H9 (cell line): ENCODE measurements around the gene UBALD2. TPM values are rescaled to one million over a fixed set of nuclear protein-coding genes. Genes with fewer than 3 reads are reported as not detected.

ENCODE experiments used
- DNase-seq: peaks from one replicate; pipeline ENCODE4 v3.0.0-alpha.2; 2017
- H2AFZ ChIP-seq: one replicate; pipeline ENCODE4 v1.6.1; 2013; ENCODE audit warnings: mild to moderate bottlenecking, low read length, control low read depth, moderate library complexity
- H2AK5ac ChIP-seq: 2 replicates; pipeline ENCODE4 v1.6.1; 2013; ENCODE audit warnings: low read length, control low read depth, mixed read lengths; ENCODE audit not compliant: insufficient read length
- H2BK120ac ChIP-seq: one replicate; pipeline ENCODE4 v1.6.1; 2013; ENCODE audit warnings: low read depth, mild to moderate bottlenecking, low read length, control low read depth, inconsistent platforms; ENCODE audit not compliant: poor library complexity, severe bottlenecking
- H2BK12ac ChIP-seq: 2 replicates; pipeline ENCODE4 v1.6.1; 2013; ENCODE audit warnings: low read length, control low read depth, mixed read lengths, low read depth; ENCODE audit not compliant: insufficient read length
- H2BK15ac ChIP-seq: 2 replicates; pipeline ENCODE4 v1.6.1; 2013; ENCODE audit warnings: low read depth, low read length, control low read depth
- H2BK20ac ChIP-seq: one replicate; pipeline ENCODE4 v1.6.1; 2013; ENCODE audit warnings: low read depth, mild to moderate bottlenecking, low read length, control low read depth, inconsistent platforms; ENCODE audit not compliant: poor library complexity, severe bottlenecking
- H2BK5ac ChIP-seq: 2 replicates; pipeline ENCODE4 v1.6.1; 2013; ENCODE audit warnings: low read length, control low read depth, mixed read lengths; ENCODE audit not compliant: insufficient read length
- H3K14ac ChIP-seq: 2 replicates; pipeline ENCODE4 v1.6.1; 2013; ENCODE audit warnings: low read length, control low read depth; ENCODE audit not compliant: insufficient read depth
- H3K18ac ChIP-seq: 2 replicates; pipeline ENCODE4 v1.6.1; 2013; ENCODE audit warnings: low read depth, mild to moderate bottlenecking, mixed read lengths, low read length, control low read depth; ENCODE audit not compliant: insufficient read length
- H3K23ac ChIP-seq: 2 replicates; pipeline ENCODE4 v1.6.1; 2013; ENCODE audit warnings: low read length, control low read depth, mixed read lengths, low read depth; ENCODE audit not compliant: insufficient read length
- H3K23me2 ChIP-seq: 2 replicates; pipeline ENCODE4 v1.6.1; 2013; ENCODE audit warnings: low read depth, mild to moderate bottlenecking, mixed read lengths, low read length, control low read depth; ENCODE audit not compliant: insufficient read length, poor library complexity, severe bottlenecking
- H3K27ac ChIP-seq: 2 replicates; pipeline ENCODE4 v1.5.1; 2013; ENCODE audit warnings: low read length, control low read depth, mixed read lengths, low read depth; ENCODE audit not compliant: insufficient read length
- H3K27me3 ChIP-seq: 2 replicates; pipeline ENCODE4 v1.6.1; 2013; ENCODE audit warnings: low read length, control low read depth, inconsistent platforms; ENCODE audit not compliant: insufficient read depth
- H3K4ac ChIP-seq: 2 replicates; pipeline ENCODE4 v1.6.1; 2013; ENCODE audit warnings: low read depth, mild to moderate bottlenecking, control low read depth, inconsistent platforms, low read length, moderate library complexity
- H3K4me1 ChIP-seq: 2 replicates; pipeline ENCODE4 v1.6.1; 2013; ENCODE audit warnings: low read length, control low read depth, inconsistent platforms; ENCODE audit not compliant: insufficient read depth
- H3K4me2 ChIP-seq: 2 replicates; pipeline ENCODE4 v1.6.1; 2013; ENCODE audit warnings: low read length, control low read depth, mixed read lengths; ENCODE audit not compliant: insufficient read length, insufficient read depth
- H3K56ac ChIP-seq: 2 replicates; pipeline ENCODE4 v1.6.1; 2013; ENCODE audit warnings: low read depth, mild to moderate bottlenecking, mixed read lengths, low read length, control low read depth; ENCODE audit not compliant: insufficient read length
- H3K79me1 ChIP-seq: 2 replicates; pipeline ENCODE4 v1.6.1; 2013; ENCODE audit warnings: low read depth, mild to moderate bottlenecking, moderate library complexity, low read length, control low read depth, inconsistent platforms; ENCODE audit not compliant: insufficient read depth, poor library complexity, severe bottlenecking
- H3K79me2 ChIP-seq: 2 replicates; pipeline ENCODE4 v1.6.1; 2013; ENCODE audit warnings: low read length, control low read depth, inconsistent platforms; ENCODE audit not compliant: insufficient read depth
- H3K9ac ChIP-seq: 2 replicates; pipeline ENCODE4 v1.6.1; 2013; ENCODE audit warnings: low read length, control low read depth, mixed read lengths; ENCODE audit not compliant: insufficient read length; ENCODE audit errors: extremely low read depth
- H3K9me3 ChIP-seq: one replicate; pipeline ENCODE4 v1.6.1; 2013; ENCODE audit warnings: low read depth, low read length, inconsistent platforms; ENCODE audit not compliant: control insufficient read depth
- H3T11ph ChIP-seq: one replicate; pipeline ENCODE4 v1.6.1; 2013; ENCODE audit warnings: mild to moderate bottlenecking, low read length, control low read depth, inconsistent platforms
- H4K20me1 ChIP-seq: one replicate; pipeline ENCODE4 v1.6.1; 2013; ENCODE audit not compliant: control insufficient read depth, insufficient read length, insufficient read depth
- H4K5ac ChIP-seq: 2 replicates; pipeline ENCODE4 v1.6.1; 2013; ENCODE audit warnings: low read depth, mild to moderate bottlenecking, mixed read lengths, low read length, control low read depth; ENCODE audit not compliant: insufficient read length
- H4K8ac ChIP-seq: replicated peaks from 2 replicates; pipeline ENCODE4 v1.6.1; 2013; ENCODE audit warnings: low read length, control low read depth, mixed read lengths, low read depth; ENCODE audit not compliant: insufficient read length
- H4K91ac ChIP-seq: 2 replicates; pipeline ENCODE4 v1.6.1; 2013; ENCODE audit warnings: low read depth, mild to moderate bottlenecking, moderate library complexity, mixed read lengths, low read length, control low read depth; ENCODE audit not compliant: insufficient read length
- H3K27ac Mint-ChIP-seq, 3 experiments: 2 replicates in 2 of 3; 3 replicates in 1 of 3; pipeline ENCODE4 v1.8.0; 2020 to 2021; ENCODE audit warnings: mixed read lengths in 3 of 3, mild to moderate bottlenecking in 1 of 3, moderate library complexity in 1 of 3
- H3K27me3 Mint-ChIP-seq: 2 replicates; pipeline ENCODE4 v1.8.0; 2021; ENCODE audit warnings: low read depth, mild to moderate bottlenecking, moderate library complexity, mixed read lengths
- H3K36me3 Mint-ChIP-seq, 3 experiments: 2 replicates in 2 of 3; 3 replicates in 1 of 3; pipeline ENCODE4 v1.8.0; 2020 to 2021; ENCODE audit warnings: low read depth in 3 of 3, mixed read lengths in 3 of 3; ENCODE audit not compliant: insufficient read depth in 1 of 3
- H3K4me1 Mint-ChIP-seq, 2 experiments: 2 replicates each; pipeline ENCODE4 v1.8.0; 2020; ENCODE audit warnings: mixed read lengths in 2 of 2
- H3K4me3 Mint-ChIP-seq, 2 experiments: 2 replicates in 1 of 2; 3 replicates in 1 of 2; pipeline ENCODE4 v1.8.0; 2020 to 2021; ENCODE audit warnings: mild to moderate bottlenecking in 2 of 2, mixed read lengths in 2 of 2, moderate library complexity in 1 of 2
- H3K9me3 Mint-ChIP-seq, 2 experiments: 2 replicates in 1 of 2; 3 replicates in 1 of 2; pipeline ENCODE4 v1.8.0; 2020; ENCODE audit warnings: mild to moderate bottlenecking in 2 of 2, mixed read lengths in 2 of 2, moderate library complexity in 1 of 2
- WGBS: extraction: QIAGEN DNeasy Blood & Tissue Kit; methylation state at CpG from one replicate; pipeline ENCODE4 v1.1.7; 2013; ENCODE audit warnings: missing lambda C conversion rate, low lambda C conversion rate, mixed read lengths; ENCODE audit not compliant: insufficient read length; ENCODE audit errors: extremely low coverage; 5-methylcytosine and 5-hydroxymethylcytosine counted together
- total RNA-seq: library from RNA; stranded (reverse); gene quantifications from 2 replicates; pipeline ENCODE4 v1.2.1, GENCODE V29; 2021
- TF ChIP-seq, protein P1 (sequence below): fragments of 200-600 bp; sonication (generic); conservative IDR thresholded peaks from 3 replicates; pipeline ENCODE4 v1.8.0; 2021; ENCODE audit warnings: antibody characterized with exemption, mild to moderate bottlenecking

Gene UBALD2
- total RNA-seq, 1 experiment from 2014 or later, result 25.8 TPM

DNA sequence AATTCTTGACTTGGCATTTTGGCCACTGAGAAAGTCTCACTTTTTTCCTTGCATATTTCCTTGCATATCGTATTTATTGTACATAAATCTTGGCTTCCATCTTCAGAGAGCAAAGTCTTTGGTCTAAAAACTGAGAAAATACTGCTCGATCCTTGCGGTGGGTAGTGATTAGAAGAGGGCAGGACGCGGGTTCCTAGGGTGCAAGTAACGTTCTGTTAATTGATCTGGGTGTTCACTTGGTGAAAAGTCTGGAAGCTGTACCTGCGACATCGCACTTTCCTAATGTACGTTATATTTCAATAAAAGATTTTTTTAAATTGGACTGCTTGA is 758 bp upstream of the UBALD2 start:
- Histone ChIP-seq H4K91ac (no peak overlapping the region), H3K4ac (no peak overlapping the region), H3K79me1 (peaks cover 7% of the 10 kb centered on the region), H3K9ac (no peak overlapping the region), H3K27me3 (no peaks in the 10 kb centered on the region), H3K23me2 (peaks cover 4% of the 10 kb centered on the region), H3K4me2 (peak overlapping the region; percentile 35), H2BK12ac (no peak overlapping the region), H3K14ac (no peak overlapping the region), H2BK120ac (no peak overlapping the region), H2BK5ac (no peak overlapping the region), H2BK20ac (no peak overlapping the region), H4K20me1 (no peaks in the 10 kb centered on the region), H3K4me1 (peaks cover 5% of the 10 kb centered on the region), H4K5ac (no peak overlapping the region), H3K79me2 (peaks cover 2% of the 10 kb centered on the region; the same call in 1 of the 2 replicates), H2BK15ac (no peak overlapping the region), H3K23ac (no peak overlapping the region), H3K18ac (no peak overlapping the region), H3K9me3 (no peaks in the 10 kb centered on the region), H3K27ac (no peak overlapping the region), H2AFZ (no peak overlapping the region), H2AK5ac (no peak overlapping the region), H3K56ac (no peak overlapping the region), H4K8ac (no peak overlapping the region), H3T11ph (no peak overlapping the region)
- Mint-ChIP-seq H3K27ac (peak overlapping the region in 1 of 3 experiments; percentile 76; a peak in 4 of 7 replicates), H3K36me3 (peaks cover 2 to 9% (median 8%) of the 10 kb centered on the region in 3 experiments; a peak in 5 of 7 replicates), H3K4me3 (peak overlapping the region; percentile 62 to 72; a peak in 3 of 5 replicates), H3K9me3 (no peaks in the 10 kb centered on the region), H3K4me1 (peaks cover 32 to 47% of the 10 kb centered on the region in 2 experiments), H3K27me3 (no peaks in the 10 kb centered on the region)
- TF ChIP-seq, protein P1, sequence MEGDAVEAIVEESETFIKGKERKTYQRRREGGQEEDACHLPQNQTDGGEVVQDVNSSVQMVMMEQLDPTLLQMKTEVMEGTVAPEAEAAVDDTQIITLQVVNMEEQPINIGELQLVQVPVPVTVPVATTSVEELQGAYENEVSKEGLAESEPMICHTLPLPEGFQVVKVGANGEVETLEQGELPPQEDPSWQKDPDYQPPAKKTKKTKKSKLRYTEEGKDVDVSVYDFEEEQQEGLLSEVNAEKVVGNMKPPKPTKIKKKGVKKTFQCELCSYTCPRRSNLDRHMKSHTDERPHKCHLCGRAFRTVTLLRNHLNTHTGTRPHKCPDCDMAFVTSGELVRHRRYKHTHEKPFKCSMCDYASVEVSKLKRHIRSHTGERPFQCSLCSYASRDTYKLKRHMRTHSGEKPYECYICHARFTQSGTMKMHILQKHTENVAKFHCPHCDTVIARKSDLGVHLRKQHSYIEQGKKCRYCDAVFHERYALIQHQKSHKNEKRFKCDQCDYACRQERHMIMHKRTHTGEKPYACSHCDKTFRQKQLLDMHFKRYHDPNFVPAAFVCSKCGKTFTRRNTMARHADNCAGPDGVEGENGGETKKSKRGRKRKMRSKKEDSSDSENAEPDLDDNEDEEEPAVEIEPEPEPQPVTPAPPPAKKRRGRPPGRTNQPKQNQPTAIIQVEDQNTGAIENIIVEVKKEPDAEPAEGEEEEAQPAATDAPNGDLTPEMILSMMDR, result no peak
- DNase-seq, result no peak
- WGBS, result no CpG with 5 or more reads among the region's 9 CpGs
